Endodermal cell (in vitro differentiated cells): Measurements from ENCODE around the gene RBKS. TPM values are rescaled to one million over a fixed set of nuclear protein-coding genes. Genes with fewer than 3 reads are reported as not detected.

Experiments
- DNase-seq: peaks from one replicate; pipeline ENCODE4 v3.0.0-alpha.2; 2017
- H3K27ac ChIP-seq: 2 replicates; pipeline ENCODE4 v1.5.1; 2013; ENCODE audit warnings: mild to moderate bottlenecking, low read depth, low read length, moderate library complexity
- H3K27me3 ChIP-seq: 2 replicates; pipeline ENCODE4 v1.6.1; 2013; ENCODE audit warnings: mild to moderate bottlenecking, low read length, moderate library complexity; ENCODE audit not compliant: insufficient read depth, control insufficient read depth, poor library complexity, severe bottlenecking
- H3K36me3 ChIP-seq: 2 replicates; pipeline ENCODE4 v1.7.0; 2013; ENCODE audit warnings: mild to moderate bottlenecking, low read length, moderate library complexity; ENCODE audit not compliant: control insufficient read depth, insufficient read depth
- H3K4me1 ChIP-seq: one replicate; pipeline ENCODE4 v1.7.0; 2013; ENCODE audit warnings: low read length; ENCODE audit not compliant: control insufficient read depth, insufficient read depth
- H3K4me3 ChIP-seq: 2 replicates; pipeline ENCODE4 v1.5.1; 2013; ENCODE audit warnings: mild to moderate bottlenecking, low read length, moderate library complexity
- H3K9ac ChIP-seq: 2 replicates; pipeline ENCODE4 v1.6.1; 2013; ENCODE audit warnings: mild to moderate bottlenecking, low read length, moderate library complexity; ENCODE audit not compliant: poor library complexity, severe bottlenecking; ENCODE audit errors: extremely low read depth
- H3K9me3 ChIP-seq: 2 replicates; pipeline ENCODE4 v1.6.1; 2013; ENCODE audit warnings: mild to moderate bottlenecking, low read length, moderate library complexity; ENCODE audit not compliant: control insufficient read depth
- H3K27ac Mint-ChIP-seq: 2 replicates; pipeline ENCODE4 v1.8.0; 2020; ENCODE audit warnings: mixed read lengths
- H3K27me3 Mint-ChIP-seq: 2 replicates; pipeline ENCODE4 v1.8.0; 2021; ENCODE audit warnings: mild to moderate bottlenecking, mixed read lengths; ENCODE audit not compliant: insufficient read depth
- H3K36me3 Mint-ChIP-seq: 2 replicates; pipeline ENCODE4 v1.8.0; 2020; ENCODE audit warnings: low read depth, mixed read lengths
- H3K4me1 Mint-ChIP-seq: 2 replicates; pipeline ENCODE4 v1.8.0; 2020; ENCODE audit warnings: mixed read lengths
- H3K4me3 Mint-ChIP-seq: 2 replicates; pipeline ENCODE4 v1.8.0; 2020; ENCODE audit warnings: mild to moderate bottlenecking, moderate library complexity, mixed read lengths
- H3K9me3 Mint-ChIP-seq: 2 replicates; pipeline ENCODE4 v1.8.0; 2020; ENCODE audit warnings: mild to moderate bottlenecking, mixed read lengths
- WGBS, 2 experiments: methylation state at CpG; one replicate each; pipeline versions ENCODE4 v1.1.5 to v1.1.7; 2013; ENCODE audit warnings: missing lambda C conversion rate in 2 of 2, mixed read lengths in 1 of 2; ENCODE audit not compliant: insufficient coverage in 1 of 2, insufficient read length in 1 of 2; 5-methylcytosine and 5-hydroxymethylcytosine counted together
- total RNA-seq, 2 donors: library from RNA; stranded (reverse); fragmentation: NEBNext Ultra II Directional in 1 of 2; extraction: Animal tissue kit (Norgen Biotek cat#: 25700) in 1 of 2; gene quantifications; 2 replicates in 1 of 2; 3 replicates in 1 of 2; pipeline ENCODE4 v1.2.1, GENCODE V29; 2021
- TF ChIP-seq, protein P1 (sequence below): fragments of 200-600 bp; sonication (generic); conservative IDR thresholded peaks from 2 replicates; pipeline ENCODE4 v1.5.0; 2021; ENCODE audit warnings: antibody characterized with exemption, mild to moderate bottlenecking

Gene RBKS
- total RNA-seq, 2 donors from 2014 or later = 4.4 to 4.9 TPM

DNA sequence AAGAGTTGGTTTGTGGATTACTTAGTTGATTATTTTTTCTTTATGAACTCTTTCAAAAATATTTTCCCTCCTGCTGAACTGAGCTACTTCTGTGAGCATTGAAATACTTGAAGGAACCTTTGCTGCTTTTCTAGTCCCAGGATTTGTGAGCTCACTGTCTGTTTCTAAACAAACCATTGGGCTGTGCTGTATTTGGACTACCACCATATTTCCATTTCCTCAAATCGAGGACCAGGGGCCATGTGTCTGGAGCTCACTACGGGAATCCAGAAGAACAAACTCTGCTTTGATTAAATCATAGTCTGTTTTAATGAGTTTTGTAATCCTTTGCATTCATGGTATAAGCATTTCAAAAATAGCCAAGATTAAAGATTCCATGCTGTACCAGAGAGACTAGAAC lies 117.4 kb downstream of the RBKS start:
- WGBS, 2 experiments = 61% methylated on average over 2 of the region's 2 CpGs; no CpG with 5 or more reads in 1 of the 2 experiments
- H3K36me3 Mint-ChIP-seq = peaks cover 30% of the 10 kb centered on the region
- H3K36me3 ChIP-seq = peaks cover 28% of the 10 kb centered on the region
- H3K9me3 ChIP-seq = no peaks in the 10 kb centered on the region
- peaks cover 19% of the 10 kb centered on the region for H3K4me1 Mint-ChIP-seq
- no peaks in the 10 kb centered on the region for H3K9me3 Mint-ChIP-seq
- H3K27me3 ChIP-seq = peaks cover 5% of the 10 kb centered on the region
- H3K27ac Mint-ChIP-seq = peak overlapping the region; percentile 64
- H3K9ac ChIP-seq = peak overlapping the region; percentile 72
- DNase-seq = no peak
- peak overlapping the region; percentile 99 for H3K4me3 Mint-ChIP-seq
- peaks cover 10% of the 10 kb centered on the region for H3K27me3 Mint-ChIP-seq
- peak overlapping the region; percentile 100 for H3K4me3 ChIP-seq
- H3K4me1 ChIP-seq = peaks cover 7% of the 10 kb centered on the region
- no peak overlapping the region for H3K27ac ChIP-seq
- TF ChIP-seq, protein P1, sequence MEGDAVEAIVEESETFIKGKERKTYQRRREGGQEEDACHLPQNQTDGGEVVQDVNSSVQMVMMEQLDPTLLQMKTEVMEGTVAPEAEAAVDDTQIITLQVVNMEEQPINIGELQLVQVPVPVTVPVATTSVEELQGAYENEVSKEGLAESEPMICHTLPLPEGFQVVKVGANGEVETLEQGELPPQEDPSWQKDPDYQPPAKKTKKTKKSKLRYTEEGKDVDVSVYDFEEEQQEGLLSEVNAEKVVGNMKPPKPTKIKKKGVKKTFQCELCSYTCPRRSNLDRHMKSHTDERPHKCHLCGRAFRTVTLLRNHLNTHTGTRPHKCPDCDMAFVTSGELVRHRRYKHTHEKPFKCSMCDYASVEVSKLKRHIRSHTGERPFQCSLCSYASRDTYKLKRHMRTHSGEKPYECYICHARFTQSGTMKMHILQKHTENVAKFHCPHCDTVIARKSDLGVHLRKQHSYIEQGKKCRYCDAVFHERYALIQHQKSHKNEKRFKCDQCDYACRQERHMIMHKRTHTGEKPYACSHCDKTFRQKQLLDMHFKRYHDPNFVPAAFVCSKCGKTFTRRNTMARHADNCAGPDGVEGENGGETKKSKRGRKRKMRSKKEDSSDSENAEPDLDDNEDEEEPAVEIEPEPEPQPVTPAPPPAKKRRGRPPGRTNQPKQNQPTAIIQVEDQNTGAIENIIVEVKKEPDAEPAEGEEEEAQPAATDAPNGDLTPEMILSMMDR = no peak

DNA sequence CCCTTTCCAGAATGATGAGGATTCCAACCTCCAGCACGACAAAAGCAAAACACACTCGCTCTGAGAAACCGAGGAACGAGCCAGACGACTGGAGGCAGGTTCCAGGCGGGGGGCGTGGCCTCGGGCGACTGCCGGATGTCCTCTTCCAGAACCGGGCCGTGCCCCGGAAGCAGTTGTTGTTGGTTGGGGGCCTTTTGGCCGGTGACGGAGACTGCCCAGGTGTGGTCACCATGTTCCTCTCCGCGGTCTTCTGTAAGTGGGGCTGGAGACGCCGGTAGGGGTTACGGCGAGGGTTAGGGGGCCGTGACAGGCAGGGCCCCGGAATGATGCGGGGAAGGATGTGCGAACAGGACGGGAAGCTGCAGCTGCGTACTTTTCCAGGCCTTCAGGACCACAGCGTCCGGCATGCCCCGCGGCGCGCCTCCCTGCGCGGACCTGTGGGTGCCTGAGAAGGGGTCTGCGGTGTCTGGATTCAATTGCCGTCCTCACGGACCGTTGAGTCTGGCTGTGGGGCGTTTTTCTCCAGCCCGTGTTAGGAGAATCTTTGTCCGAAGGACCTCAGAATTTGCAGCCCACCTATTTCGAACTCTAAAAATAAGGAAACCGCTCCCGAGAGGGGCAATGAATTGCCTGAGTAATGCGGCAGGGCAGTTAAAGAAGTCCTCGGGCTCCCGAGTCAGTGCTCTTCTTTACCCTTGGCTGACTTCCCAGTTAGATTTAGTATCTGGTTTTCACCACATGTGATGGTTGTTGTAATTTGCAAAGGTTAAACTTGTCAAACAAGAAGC lies 118.4 kb downstream of the RBKS start, which contains the start of gene MRPL33:
Gene MRPL33 (plus strand): TSS at position 172 of the 788 bp plus-strand sequence. CDS start 59 bp downstream, at position 231.
- H3K27me3 ChIP-seq = peaks cover 8% of the 10 kb centered on the region
- peak within 1 kb of the TSS; percentile 100 for H3K4me3 ChIP-seq
- no peaks in the 10 kb centered on the region for H3K9me3 Mint-ChIP-seq
- H3K4me1 ChIP-seq = peaks cover 7% of the 10 kb centered on the region
- H3K9ac ChIP-seq = peak within 1 kb of the TSS; percentile 72
- 0 to 1% methylated on average over 25 to 48 of the region's 48 CpGs for WGBS, 2 experiments
- peak within 1 kb of the TSS; percentile 29 for H3K27ac ChIP-seq
- peaks cover 19% of the 10 kb centered on the region for H3K4me1 Mint-ChIP-seq
- DNase-seq = peak; percentile 97
- peaks cover 25% of the 10 kb centered on the region for H3K36me3 Mint-ChIP-seq
- H3K27ac Mint-ChIP-seq = peak within 1 kb of the TSS; percentile 99
- peaks cover 17% of the 10 kb centered on the region for H3K27me3 Mint-ChIP-seq
- H3K36me3 ChIP-seq = peaks cover 28% of the 10 kb centered on the region
- TF ChIP-seq, protein P1 = no peak
- H3K4me3 Mint-ChIP-seq = peak within 1 kb of the TSS; percentile 99
- H3K9me3 ChIP-seq = no peaks in the 10 kb centered on the region

DNA sequence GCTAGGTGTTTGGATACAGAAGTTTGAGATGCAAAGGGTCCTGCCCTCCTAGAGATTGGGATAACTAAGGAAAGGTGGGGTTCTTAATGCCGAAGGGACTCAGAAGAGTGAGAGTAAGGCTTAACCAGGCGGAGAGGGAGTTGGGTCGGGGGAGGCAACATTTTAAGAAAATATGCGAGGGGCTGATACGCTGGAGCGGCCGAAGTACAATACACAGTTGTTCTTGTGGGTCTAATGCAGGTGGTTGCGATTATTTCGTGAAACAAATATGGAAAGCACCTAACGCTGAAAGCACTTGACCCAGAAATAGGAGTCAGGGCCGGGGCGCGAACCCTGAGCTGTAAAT lies 119.0 kb downstream of the RBKS start:
- WGBS, 2 experiments = 18 to 29% methylated on average over 12 to 13 of the region's 13 CpGs
- TF ChIP-seq, protein P1 = no peak
- Histone ChIP-seq H3K4me3 (peak overlapping the region; percentile 100), H3K4me1 (peaks cover 7% of the 10 kb centered on the region), H3K36me3 (peaks cover 24% of the 10 kb centered on the region), H3K9me3 (no peaks in the 10 kb centered on the region), H3K27ac (no peak overlapping the region), H3K27me3 (peaks cover 8% of the 10 kb centered on the region), H3K9ac (peak overlapping the region; percentile 72)
- Mint-ChIP-seq H3K36me3 (peaks cover 23% of the 10 kb centered on the region), H3K27ac (peak overlapping the region; percentile 99), H3K27me3 (peaks cover 18% of the 10 kb centered on the region), H3K9me3 (no peaks in the 10 kb centered on the region), H3K4me3 (peak overlapping the region; percentile 99), H3K4me1 (peaks cover 19% of the 10 kb centered on the region)
- no peak for DNase-seq
